Astrocyte (in vitro differentiated cells and primary cell): ENCODE data around the gene MOK. TPM values are rescaled to one million over a fixed set of nuclear protein-coding genes. Genes with fewer than 3 reads are reported as not detected.

Experiments used
- DNase-seq: peaks from one replicate; pipeline ENCODE4 v3.0.0-alpha.2; 2010; ENCODE audit warnings: low read depth
- FAIRE-seq: peaks from 2 replicates; lab custom pipeline; 2011; peaks lifted over from hg19 to GRCh38; lab: Jason Lieb, UNC
- H2AFZ ChIP-seq: 2 replicates; pipeline ENCODE4 v1.6.0; 2012; ENCODE audit warnings: low read depth, low read length, inconsistent platforms
- H3K27ac ChIP-seq: 2 replicates; pipeline ENCODE4 v1.5.1; 2011; ENCODE audit warnings: low read depth, low read length, inconsistent platforms
- H3K27me3 ChIP-seq: 2 replicates; pipeline ENCODE4 v1.6.0; 2011; ENCODE audit warnings: low read length, inconsistent platforms; ENCODE audit not compliant: insufficient read depth
- H3K36me3 ChIP-seq: 2 replicates; pipeline ENCODE4 v1.5.1; 2011; ENCODE audit warnings: low read length, inconsistent platforms; ENCODE audit not compliant: insufficient read depth
- H3K4me1 ChIP-seq: 2 replicates; pipeline ENCODE4 v1.5.1; 2011; ENCODE audit warnings: low read length, inconsistent platforms; ENCODE audit not compliant: insufficient read depth
- H3K4me2 ChIP-seq: 2 replicates; pipeline ENCODE4 v1.6.0; 2012; ENCODE audit warnings: low read length, inconsistent platforms
- H3K4me3 ChIP-seq: 2 replicates; pipeline ENCODE4 v1.5.1; 2011; ENCODE audit warnings: low read depth, mild to moderate bottlenecking, low read length, inconsistent platforms; ENCODE audit not compliant: insufficient read depth
- H3K79me2 ChIP-seq: 2 replicates; pipeline ENCODE4 v1.6.0; 2012; ENCODE audit warnings: mild to moderate bottlenecking, low read length, inconsistent platforms; ENCODE audit not compliant: insufficient read depth
- H3K9ac ChIP-seq: 2 replicates; pipeline ENCODE4 v1.6.0; 2012; ENCODE audit warnings: mild to moderate bottlenecking, low read length, inconsistent platforms
- H3K9me3 ChIP-seq: 2 replicates; pipeline ENCODE4 v1.5.1; 2012; ENCODE audit warnings: low read depth, mild to moderate bottlenecking, low read length, inconsistent platforms; ENCODE audit not compliant: insufficient read depth
- H4K20me1 ChIP-seq: 2 replicates; pipeline ENCODE4 v1.6.0; 2012; ENCODE audit warnings: low read length, inconsistent platforms; ENCODE audit not compliant: insufficient read depth
- H3K27ac Mint-ChIP-seq: one replicate; pipeline ENCODE4 v1.8.0; 2021; ENCODE audit warnings: mild to moderate bottlenecking, mixed read lengths; ENCODE audit not compliant: unreplicated experiment
- H3K27me3 Mint-ChIP-seq: one replicate; pipeline ENCODE4 v1.8.0; 2021; ENCODE audit warnings: low read depth, mixed read lengths; ENCODE audit not compliant: unreplicated experiment
- H3K36me3 Mint-ChIP-seq: one replicate; pipeline ENCODE4 v1.8.0; 2021; ENCODE audit warnings: low read depth, mixed read lengths; ENCODE audit not compliant: unreplicated experiment
- H3K4me1 Mint-ChIP-seq: one replicate; pipeline ENCODE4 v1.8.0; 2021; ENCODE audit warnings: low read depth, mixed read lengths; ENCODE audit not compliant: unreplicated experiment
- H3K4me3 Mint-ChIP-seq: one replicate; pipeline ENCODE4 v1.8.0; 2021; ENCODE audit warnings: mild to moderate bottlenecking, moderate library complexity, mixed read lengths; ENCODE audit not compliant: unreplicated experiment
- H3K9me3 Mint-ChIP-seq: one replicate; pipeline ENCODE4 v1.8.0; 2021; ENCODE audit warnings: mild to moderate bottlenecking, mixed read lengths; ENCODE audit not compliant: unreplicated experiment
- CTCF ChIP-seq: IDR thresholded peaks from 2 replicates; pipeline ENCODE4 v1.5.1; 2011; ENCODE audit warnings: low read depth, mild to moderate bottlenecking, inconsistent platforms, low read length, moderate library complexity; ENCODE audit not compliant: insufficient read depth
- EZH2 ChIP-seq: IDR thresholded peaks from 2 replicates; pipeline ENCODE4 v1.6.1; 2012; ENCODE audit warnings: mild to moderate bottlenecking, low read length, inconsistent platforms; ENCODE audit not compliant: insufficient read depth
- total RNA-seq: library from RNA; stranded (reverse); gene quantifications from 2 replicates; pipeline ENCODE4 v1.2.1, GENCODE V29; 2021

MOK gene
- total RNA-seq, 1 donor from 2014 or later, result 9.3 TPM

DNA sequence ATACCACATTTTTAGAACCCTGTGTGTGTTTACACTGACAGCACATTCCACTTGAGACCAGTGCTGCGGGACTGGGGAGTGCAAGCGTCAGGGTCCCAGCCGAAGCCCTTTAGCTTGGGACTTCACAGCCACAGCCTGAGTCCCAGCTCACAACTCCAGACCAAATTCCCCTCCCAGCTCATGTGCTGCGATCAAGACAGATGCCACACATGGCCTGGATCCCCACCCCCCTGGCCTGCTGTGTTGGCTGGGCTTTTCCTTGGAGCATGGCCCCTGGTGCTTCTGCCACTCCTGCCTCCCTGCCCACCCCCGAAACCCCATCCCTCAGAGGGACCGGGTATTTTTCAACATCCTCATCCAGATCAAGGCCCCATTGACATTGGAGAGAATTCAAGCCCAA, 101.6 kb downstream of the MOK start:
- no peaks in the 10 kb centered on the region for H3K4me1 ChIP-seq
- H2AFZ ChIP-seq, result no peak overlapping the region
- peaks cover 25% of the 10 kb centered on the region for H3K36me3 ChIP-seq
- peaks cover 8% of the 10 kb centered on the region for H3K4me1 Mint-ChIP-seq
- H3K27ac Mint-ChIP-seq, result no peak overlapping the region
- no peak overlapping the region for H3K9ac ChIP-seq
- FAIRE-seq, result no peak
- DNase-seq, result no peak
- no peak overlapping the region for H3K4me3 Mint-ChIP-seq
- H3K36me3 Mint-ChIP-seq, result peaks cover 27% of the 10 kb centered on the region
- no peaks in the 10 kb centered on the region for H3K9me3 Mint-ChIP-seq
- no peak for TF ChIP-seq CTCF
- no peak for TF ChIP-seq EZH2
- no peak overlapping the region for H3K27ac ChIP-seq
- H3K27me3 ChIP-seq, result no peaks in the 10 kb centered on the region
- no peaks in the 10 kb centered on the region for H3K27me3 Mint-ChIP-seq
- peaks cover 73% of the 10 kb centered on the region for H4K20me1 ChIP-seq
- H3K79me2 ChIP-seq, result peaks cover 80% of the 10 kb centered on the region
- H3K4me3 ChIP-seq, result no peak overlapping the region
- no peaks in the 10 kb centered on the region for H3K9me3 ChIP-seq
- H3K4me2 ChIP-seq, result no peak overlapping the region

DNA sequence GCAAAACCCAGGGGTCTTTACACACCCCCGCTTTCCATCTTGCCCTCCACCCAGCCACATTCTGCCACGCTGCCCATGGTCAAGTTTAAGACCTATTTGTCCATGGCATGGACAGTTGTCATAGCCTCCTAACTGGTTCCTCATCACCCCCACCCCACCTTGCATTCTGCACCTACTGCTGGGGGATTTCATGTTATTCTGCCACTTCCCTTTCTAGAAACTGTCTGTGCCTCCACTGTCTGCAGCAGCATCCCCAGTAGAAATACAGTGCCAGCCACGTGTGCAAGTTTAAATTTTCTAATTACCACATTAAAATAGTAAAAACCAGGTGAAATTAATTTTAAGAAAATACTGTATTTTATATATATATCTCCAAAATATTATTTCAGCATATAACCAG, 102.0 kb downstream of the MOK start:
- H3K4me3 Mint-ChIP-seq, result no peak overlapping the region
- Histone ChIP-seq H2AFZ (no peak overlapping the region), H3K4me1 (no peaks in the 10 kb centered on the region), H3K9me3 (no peaks in the 10 kb centered on the region), H3K27ac (no peak overlapping the region), H3K27me3 (no peaks in the 10 kb centered on the region), H3K9ac (no peak overlapping the region), H3K36me3 (peaks cover 26% of the 10 kb centered on the region), H3K79me2 (peaks cover 82% of the 10 kb centered on the region), H4K20me1 (peaks cover 72% of the 10 kb centered on the region), H3K4me3 (no peak overlapping the region), H3K4me2 (no peak overlapping the region)
- FAIRE-seq, result no peak
- no peak for DNase-seq
- H3K4me1 Mint-ChIP-seq, result peaks cover 8% of the 10 kb centered on the region
- no peaks in the 10 kb centered on the region for H3K27me3 Mint-ChIP-seq
- H3K27ac Mint-ChIP-seq, result no peak overlapping the region
- TF ChIP-seq CTCF, result no peak
- TF ChIP-seq EZH2, result no peak
- H3K36me3 Mint-ChIP-seq, result peaks cover 28% of the 10 kb centered on the region
- no peaks in the 10 kb centered on the region for H3K9me3 Mint-ChIP-seq

DNA sequence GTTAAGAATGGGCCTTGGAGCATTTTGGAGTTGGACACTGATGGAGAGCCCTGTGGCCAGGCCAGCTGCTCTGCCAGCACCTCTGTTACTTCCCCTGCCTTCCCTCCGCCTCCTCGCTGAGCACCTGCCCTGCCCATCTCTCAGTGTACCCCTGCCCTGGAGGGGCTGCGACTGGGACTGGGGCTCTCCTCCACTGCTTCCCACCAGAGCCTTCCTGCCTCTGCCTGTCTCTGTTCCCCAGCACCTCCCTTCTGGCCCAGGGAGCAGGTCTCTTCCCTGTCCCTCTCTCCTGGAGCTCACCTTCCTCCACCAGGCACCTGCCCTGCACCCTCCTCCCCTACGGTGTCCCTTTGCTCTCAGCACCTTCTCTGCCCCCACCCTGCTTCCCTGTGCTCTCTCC, 103.2 kb downstream of the MOK start:
- Histone ChIP-seq H3K9me3 (no peaks in the 10 kb centered on the region), H3K9ac (no peak overlapping the region), H3K27me3 (no peaks in the 10 kb centered on the region), H4K20me1 (peaks cover 73% of the 10 kb centered on the region), H3K4me3 (no peak overlapping the region), H3K4me1 (no peaks in the 10 kb centered on the region), H3K27ac (no peak overlapping the region), H2AFZ (no peak overlapping the region), H3K4me2 (no peak overlapping the region), H3K36me3 (peaks cover 26% of the 10 kb centered on the region), H3K79me2 (peaks cover 82% of the 10 kb centered on the region)
- TF ChIP-seq EZH2 (no peak), CTCF (no peak)
- H3K4me1 Mint-ChIP-seq, result peaks cover 10% of the 10 kb centered on the region
- FAIRE-seq (no peak), DNase-seq (no peak)
- no peaks in the 10 kb centered on the region for H3K9me3 Mint-ChIP-seq
- H3K27me3 Mint-ChIP-seq, result no peaks in the 10 kb centered on the region
- H3K27ac Mint-ChIP-seq, result no peak overlapping the region
- H3K4me3 Mint-ChIP-seq, result no peak overlapping the region
- peaks cover 23% of the 10 kb centered on the region for H3K36me3 Mint-ChIP-seq
